ENCODE results near the gene ATP5MG. TPM values are rescaled to one million over a fixed set of nuclear protein-coding genes. Genes with fewer than 3 reads are reported as not detected.

Gene ATP5MG
- total RNA-seq, 1 donor from 2014 or later = 117 TPM

- DNase-seq (ENCODE audit: low spot score) (peak; percentile 59), ATAC-seq (peak; percentile 32)
- intact Hi-C loops (cut with DNase I) = no loop called here
These were observed 36.1 kb downstream of the ATP5MG start for GRCh38 chr11:118437208-118438125.

DNA sequence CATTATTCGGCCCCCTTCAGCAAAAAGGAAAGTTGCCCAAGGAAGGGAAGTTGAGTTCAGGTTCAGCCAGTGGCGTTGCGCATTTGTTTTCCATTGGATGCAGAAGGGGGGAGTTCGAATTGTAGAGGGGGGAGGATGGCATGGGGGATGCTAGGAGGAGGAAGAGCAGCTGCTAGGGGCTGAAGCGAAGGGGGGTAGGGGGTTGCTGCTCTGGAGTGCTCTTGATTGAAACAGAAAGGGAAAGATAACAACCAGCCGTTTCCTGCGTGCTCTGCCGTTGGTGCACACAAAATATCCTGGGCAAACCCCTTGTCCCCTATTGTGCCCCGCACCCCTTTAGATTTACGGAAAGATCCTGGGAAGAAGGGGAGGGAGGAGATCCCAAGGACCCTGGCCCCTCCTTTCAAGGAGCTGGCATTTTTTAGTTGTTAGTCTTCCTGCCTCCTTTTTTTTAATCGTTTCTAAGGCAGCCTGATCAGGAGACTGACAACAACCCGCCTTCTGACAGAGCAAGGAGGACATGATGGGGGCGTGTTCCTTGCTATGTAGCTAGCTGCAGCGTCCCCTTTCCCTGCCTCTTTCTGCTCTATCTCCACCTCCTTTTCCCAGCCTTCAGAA, 37.0 kb downstream of the ATP5MG start:
- intact Hi-C loops (cut with DNase I) = no loop called here
- DNase-seq (ENCODE audit: low spot score) = no peak

DNA sequence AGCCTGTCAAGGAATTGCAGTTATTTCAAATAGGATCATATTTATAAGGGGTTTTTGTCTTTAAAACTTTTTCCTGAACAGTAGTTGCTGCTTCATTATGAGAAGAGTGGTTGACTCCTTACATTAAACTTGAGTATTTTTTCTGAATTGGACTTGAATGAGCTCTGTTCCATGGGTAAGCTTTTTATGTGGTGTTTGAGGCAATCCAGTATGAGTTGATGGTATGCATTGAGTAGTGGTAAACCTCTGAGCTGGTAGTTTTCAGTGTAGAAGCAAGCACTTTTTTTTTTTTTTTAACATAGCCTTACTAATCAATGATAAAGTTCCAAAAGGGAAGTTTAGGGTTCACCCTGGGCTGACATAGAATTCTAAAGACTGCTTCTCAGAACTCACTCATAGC, 38.2 kb downstream of the ATP5MG start:
- DNase-seq (ENCODE audit: low spot score) (no peak), ATAC-seq (no peak)
- intact Hi-C loops (cut with DNase I) = no loop called here

More for the DNA sequence above, 37.0 kb downstream of the ATP5MG start:
- peak; percentile 56 for ATAC-seq

- intact Hi-C loops (cut with DNase I) = no loop called here
- ATAC-seq = no peak
- DNase-seq (ENCODE audit: low spot score) = no peak
These were observed 40.4 kb downstream of the ATP5MG start for GRCh38 chr11:118441770-118442275.

GRCh38 chr11:118442301-118442700, 40.9 kb downstream of the ATP5MG start:
- ATAC-seq (no peak), DNase-seq (ENCODE audit: low spot score) (no peak)
- intact Hi-C loops (cut with DNase I) = no loop called here

GRCh38 chr11:118442908-118443589, 41.6 kb downstream of the ATP5MG start:
- ATAC-seq (no peak), DNase-seq (ENCODE audit: low spot score) (no peak)
- intact Hi-C loops (cut with DNase I) = no loop called here

- intact Hi-C loops (cut with DNase I) = no loop called here
- no peak for ATAC-seq
- no peak for DNase-seq (ENCODE audit: low spot score)
These were observed 42.3 kb downstream of the ATP5MG start for GRCh38 chr11:118443590-118444218.

DNA sequence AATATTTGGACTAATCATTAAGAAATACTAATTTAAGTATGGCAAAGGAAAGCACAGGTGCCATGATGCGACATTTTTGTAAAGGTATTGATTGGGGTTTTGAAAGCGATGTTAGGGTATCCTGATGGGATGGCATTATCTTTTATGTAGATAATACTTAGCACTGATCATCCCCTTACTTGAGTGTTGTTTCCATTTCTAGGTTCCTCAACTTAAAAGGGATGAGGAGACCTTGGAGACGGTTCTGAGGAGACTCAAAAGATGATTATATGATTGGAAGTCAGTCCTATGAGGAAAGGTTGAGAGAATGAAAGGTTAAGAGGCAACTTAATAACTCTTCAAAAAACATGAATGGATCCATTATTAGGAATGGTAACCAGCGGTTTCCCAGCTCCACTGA, 46.0 kb downstream of the ATP5MG start:
- intact Hi-C loops (cut with DNase I) = no loop called here
- DNase-seq (ENCODE audit: low spot score) (no peak), ATAC-seq (no peak)

- ATAC-seq (no peak), DNase-seq (ENCODE audit: low spot score) (no peak)
- intact Hi-C loops (cut with DNase I) = no loop called here
These were observed 46.9 kb downstream of the ATP5MG start for GRCh38 chr11:118448294-118448693.

GRCh38 chr11:118449316-118449918, 48.0 kb downstream of the ATP5MG start:
- intact Hi-C loops (cut with DNase I) = no loop called here
- ATAC-seq = no peak

GRCh38 chr11:118450451-118450850, 49.0 kb downstream of the ATP5MG start:
- no peak for ATAC-seq
- intact Hi-C loops (cut with DNase I) = loop anchor here (10.0 kb wide), 1 partner anchor 1304 kb away; no protein-coding TSS in a partner anchor
- no peak for DNase-seq (ENCODE audit: low spot score)

More at GRCh38 chr11:118449316-118449918, 48.0 kb downstream of the ATP5MG start:
- DNase-seq (ENCODE audit: low spot score) = no peak

Other genes with a start within 250 kb of the ATP5MG start
- gene SCN4B, start 248.8 kb upstream of the ATP5MG start, total RNA-seq = 2.9 TPM
- gene SCN2B, start 225.0 kb upstream of the ATP5MG start, total RNA-seq = 2.7 TPM
- 20.8 TPM for gene JAML, start 176.6 kb upstream of the ATP5MG start, total RNA-seq
- gene MPZL3, start 149.2 kb upstream of the ATP5MG start, total RNA-seq = 2.7 TPM
- gene MPZL2, start 137.3 kb upstream of the ATP5MG start, total RNA-seq = 49.6 TPM
- 2.5 TPM for gene CD3E, start 96.9 kb upstream of the ATP5MG start, total RNA-seq
- 3.8 TPM for gene CD3D, start 58.9 kb upstream of the ATP5MG start, total RNA-seq
- 1.2 TPM for gene CD3G, start 57.3 kb upstream of the ATP5MG start, total RNA-seq
- 40.8 TPM for gene UBE4A, start 42.0 kb upstream of the ATP5MG start, total RNA-seq
- gene KMT2A, start 34.9 kb downstream of the ATP5MG start, total RNA-seq = 132 TPM
- 0.71 TPM for gene TTC36, start 125.9 kb downstream of the ATP5MG start, total RNA-seq
- gene TMEM25, start 129.6 kb downstream of the ATP5MG start, total RNA-seq = 20.9 TPM
- 22.2 TPM for gene IFT46, start 164.3 kb downstream of the ATP5MG start, total RNA-seq
- gene ARCN1, start 170.8 kb downstream of the ATP5MG start, total RNA-seq = 135 TPM
- gene PHLDB1, start 206.0 kb downstream of the ATP5MG start, total RNA-seq = 419 TPM